GM23338 (cell line): ENCODE measurements around the gene TIMM9. TPM values are rescaled to one million over a fixed set of nuclear protein-coding genes. Genes with fewer than 3 reads are reported as not detected.
A peak's percentile ranks its signal among the peaks of the same experiment; 100 is the strongest.

Source experiments
- ATAC-seq: fragments of 200-7000 bp; cut with Tn5 transposase; 3 replicates; pipeline ENCODE4 v1.9.1; 2020
- DNase-seq: peaks from one replicate; pipeline ENCODE4 v3.0.0-alpha.2; 2015; ENCODE audit warnings: low spot score
- H2AFZ ChIP-seq: fragments of 200-600 bp; sonication (generic); 2 replicates; pipeline ENCODE4 v1.8.0; 2016; ENCODE audit warnings: antibody characterized with exemption, mild to moderate bottlenecking, moderate library complexity
- H3F3A ChIP-seq: fragments of 200-600 bp; sonication (generic); replicated peaks from 2 replicates; pipeline ENCODE4 v1.8.0; 2017; ENCODE audit warnings: antibody characterized with exemption, mixed run types, low read depth
- H3K27ac ChIP-seq: fragments of 200-600 bp; sonication (generic); 2 replicates; pipeline ENCODE4 v1.6.1; 2016; ENCODE audit warnings: low read depth
- H3K27me3 ChIP-seq: fragments of 200-600 bp; sonication (generic); 2 replicates; pipeline ENCODE4 v1.8.0; 2016; ENCODE audit warnings: mild to moderate bottlenecking, mixed run types, moderate library complexity; ENCODE audit not compliant: insufficient read depth
- H3K36me3 ChIP-seq: fragments of 200-600 bp; sonication (generic); 2 replicates; pipeline ENCODE4 v1.8.0; 2016; ENCODE audit warnings: mild to moderate bottlenecking; ENCODE audit not compliant: insufficient read depth
- H3K4me1 ChIP-seq: fragments of 200-600 bp; sonication (generic); 2 replicates; pipeline ENCODE4 v1.8.0; 2016; ENCODE audit warnings: mild to moderate bottlenecking, moderate library complexity; ENCODE audit not compliant: insufficient read depth
- H3K4me2 ChIP-seq: fragments of 200-600 bp; sonication (generic); 2 replicates; pipeline ENCODE4 v1.7.1; 2017; ENCODE audit warnings: mixed run types
- H3K4me3 ChIP-seq: fragments of 200-600 bp; sonication (generic); 2 replicates; pipeline ENCODE4 v1.6.1; 2016; ENCODE audit warnings: mixed run types
- H3K79me2 ChIP-seq: fragments of 200-600 bp; sonication (generic); replicated peaks from 2 replicates; pipeline ENCODE4 v1.8.0; 2017; ENCODE audit warnings: mild to moderate bottlenecking; ENCODE audit not compliant: insufficient read depth
- H3K9me2 ChIP-seq: fragments of 200-600 bp; sonication (generic); 2 replicates; pipeline ENCODE4 v1.8.0; 2017; ENCODE audit not compliant: insufficient read depth
- H4K20me1 ChIP-seq: fragments of 200-600 bp; sonication (generic); replicated peaks from 2 replicates; pipeline ENCODE4 v1.8.0; 2017; ENCODE audit warnings: mild to moderate bottlenecking; ENCODE audit not compliant: insufficient read depth
- H3K27ac Mint-ChIP-seq: 2 replicates; pipeline ENCODE4 v1.8.0; 2020; ENCODE audit warnings: inconsistent platforms, mild to moderate bottlenecking, moderate library complexity, mixed read lengths
- H3K27me3 Mint-ChIP-seq: 3 replicates; pipeline ENCODE4 v1.8.0; 2022; ENCODE audit warnings: low read depth, mild to moderate bottlenecking, moderate library complexity, mixed read lengths, inconsistent platforms; ENCODE audit not compliant: insufficient read depth, poor library complexity
- H3K36me3 Mint-ChIP-seq: 3 replicates; pipeline ENCODE4 v1.8.0; 2021; ENCODE audit warnings: low read depth, mild to moderate bottlenecking, inconsistent platforms, moderate library complexity, mixed read lengths
- H3K4me1 Mint-ChIP-seq: 3 replicates; pipeline ENCODE4 v1.8.0; 2020; ENCODE audit warnings: mild to moderate bottlenecking, inconsistent platforms, mixed read lengths
- H3K4me3 Mint-ChIP-seq: 3 replicates; pipeline ENCODE4 v1.8.0; 2021; ENCODE audit warnings: moderate library complexity, mild to moderate bottlenecking, inconsistent platforms, mixed read lengths
- H3K9me3 Mint-ChIP-seq: 3 replicates; pipeline ENCODE4 v1.8.0; 2020; ENCODE audit warnings: moderate library complexity, mild to moderate bottlenecking, inconsistent platforms, mixed read lengths
- EZH2 ChIP-seq: fragments of 200-600 bp; sonication (generic); IDR thresholded peaks from one replicate; pipeline ENCODE4 v1.8.0; 2017; ENCODE audit warnings: antibody characterized with exemption, mild to moderate bottlenecking, low read depth; ENCODE audit not compliant: unreplicated experiment
- EZH2phosphoT487 ChIP-seq: fragments of 200-600 bp; sonication (generic); IDR thresholded peaks from one replicate; pipeline ENCODE4 v1.8.1; 2018; ENCODE audit warnings: antibody characterized with exemption; ENCODE audit not compliant: unreplicated experiment
- NANOG ChIP-seq: IDR thresholded peaks from 2 replicates; pipeline ENCODE4 v1.6.1; 2016; ENCODE audit warnings: antibody characterized with exemption, borderline replicate concordance
- ZNF114 ChIP-seq: fragments of 250-450 bp; sonication (Bioruptor Pico); IDR thresholded peaks from 2 replicates; pipeline ENCODE4 v1.5.0; 2020; ENCODE audit warnings: mild to moderate bottlenecking, moderate library complexity
- ZNF331 ChIP-seq: fragments of 250-450 bp; sonication (Bioruptor Pico); IDR thresholded peaks from 2 replicates; pipeline ENCODE4 v1.5.0; 2020; ENCODE audit warnings: low read depth, mild to moderate bottlenecking, moderate library complexity
- polyA plus RNA-seq: library from polyadenylated mRNA; unstranded; fragments of >200 nt; fragmentation: Nextera tagmentation; extraction: Ambion mirVana; gene quantifications from 2 replicates; pipeline ENCODE4 v1.2.1, GENCODE V29; 2016
- total RNA-seq: library from RNA; depleted of rRNA; stranded (reverse); fragments of >200 nt; shearing (Covaris generic); gene quantifications from 2 replicates; pipeline ENCODE4 v1.2.3, GENCODE V29; 2014
- TF ChIP-seq, protein P1 (sequence below), 2 experiments: fragments of 200-600 bp in 1 of 2; sonication (generic) in 1 of 2; conservative IDR thresholded peaks; 2 replicates each; pipeline versions ENCODE4 v1.5.1 to v1.6.1; 2016 to 2017; ENCODE audit warnings: antibody characterized with exemption in 2 of 2, low read depth in 2 of 2, mild to moderate bottlenecking in 2 of 2, moderate library complexity in 1 of 2

TIMM9 gene
- total and polyA plus RNA-seq, 2 experiments from 2014 or later = 40.3 to 146 TPM

GRCh38 chr14:58401587-58401986 is 25.7 kb downstream of the TIMM9 start:
- 0 out of 3 replicates have a peak, but pooled peaks cover 2% of the 10 kb centered on the region for H3K9me3 Mint-ChIP-seq
- Histone ChIP-seq H3F3A (peaks cover 9% of the 10 kb centered on the region), H3K4me3 (no peak overlapping the region), H3K27ac (no peak overlapping the region), H3K4me2 (no peak overlapping the region), H3K27me3 (peaks cover 11% of the 10 kb centered on the region), H4K20me1 (no peaks in the 10 kb centered on the region), H3K9me2 (no peaks in the 10 kb centered on the region), H3K4me1 (peaks cover 17% of the 10 kb centered on the region), H3K36me3 (no peaks in the 10 kb centered on the region; the same call in 1 of the 2 replicates), H2AFZ (no peak overlapping the region), H3K79me2 (no peaks in the 10 kb centered on the region)
- peaks cover 18% of the 10 kb centered on the region for H3K27me3 Mint-ChIP-seq
- no peaks in the 10 kb centered on the region; the same call in none of the 3 replicates for H3K36me3 Mint-ChIP-seq
- ATAC-seq = peak; percentile 68
- no peak for TF ChIP-seq EZH2phosphoT487
- TF ChIP-seq, protein P1, sequence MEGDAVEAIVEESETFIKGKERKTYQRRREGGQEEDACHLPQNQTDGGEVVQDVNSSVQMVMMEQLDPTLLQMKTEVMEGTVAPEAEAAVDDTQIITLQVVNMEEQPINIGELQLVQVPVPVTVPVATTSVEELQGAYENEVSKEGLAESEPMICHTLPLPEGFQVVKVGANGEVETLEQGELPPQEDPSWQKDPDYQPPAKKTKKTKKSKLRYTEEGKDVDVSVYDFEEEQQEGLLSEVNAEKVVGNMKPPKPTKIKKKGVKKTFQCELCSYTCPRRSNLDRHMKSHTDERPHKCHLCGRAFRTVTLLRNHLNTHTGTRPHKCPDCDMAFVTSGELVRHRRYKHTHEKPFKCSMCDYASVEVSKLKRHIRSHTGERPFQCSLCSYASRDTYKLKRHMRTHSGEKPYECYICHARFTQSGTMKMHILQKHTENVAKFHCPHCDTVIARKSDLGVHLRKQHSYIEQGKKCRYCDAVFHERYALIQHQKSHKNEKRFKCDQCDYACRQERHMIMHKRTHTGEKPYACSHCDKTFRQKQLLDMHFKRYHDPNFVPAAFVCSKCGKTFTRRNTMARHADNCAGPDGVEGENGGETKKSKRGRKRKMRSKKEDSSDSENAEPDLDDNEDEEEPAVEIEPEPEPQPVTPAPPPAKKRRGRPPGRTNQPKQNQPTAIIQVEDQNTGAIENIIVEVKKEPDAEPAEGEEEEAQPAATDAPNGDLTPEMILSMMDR (conservative IDR thresholded peaks at IDR 0.05; ENCODE audit: low read depth in 2 of 2) = peak; percentile 24 to 57; a peak in 2 of 4 replicates
- peak; percentile 8 for DNase-seq
- H3K27ac Mint-ChIP-seq = no peak overlapping the region
- peaks cover 25% of the 10 kb centered on the region for H3K4me1 Mint-ChIP-seq
- H3K4me3 Mint-ChIP-seq = no peak overlapping the region

DNA sequence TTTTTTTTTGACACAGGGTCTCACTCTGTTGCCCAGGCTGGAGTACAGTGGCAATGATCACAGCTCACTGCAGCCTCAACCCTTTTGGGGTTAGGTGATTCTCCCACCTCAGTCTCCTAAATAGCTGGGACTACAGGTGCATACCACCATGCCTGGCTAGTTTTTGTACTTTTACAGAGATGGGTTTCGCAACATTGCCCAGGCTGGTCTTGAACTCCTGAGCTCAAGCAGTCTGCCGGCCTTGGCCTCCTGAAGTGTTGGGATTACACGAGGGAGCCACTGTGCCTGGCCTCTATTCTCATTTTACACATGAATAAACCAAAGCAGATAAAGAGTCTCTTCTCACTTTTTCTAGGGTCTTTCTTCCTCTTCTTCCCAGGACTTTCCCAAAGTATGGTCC is 28.4 kb downstream of the TIMM9 start:
- H3K27ac ChIP-seq = no peak overlapping the region
- no peaks in the 10 kb centered on the region; the same call in 1 of the 2 replicates for H3K36me3 ChIP-seq
- ATAC-seq (no peak), DNase-seq (no peak)
- no peaks in the 10 kb centered on the region for H4K20me1 ChIP-seq
- peaks cover 17% of the 10 kb centered on the region for H3K4me1 ChIP-seq
- H3K9me3 Mint-ChIP-seq = 0 out of 3 replicates have a peak, but pooled peaks cover 2% of the 10 kb centered on the region
- peaks cover 21% of the 10 kb centered on the region for H3F3A ChIP-seq
- H3K27me3 ChIP-seq = peaks cover 26% of the 10 kb centered on the region
- H3K27me3 Mint-ChIP-seq = peaks cover 30% of the 10 kb centered on the region
- peaks cover 33% of the 10 kb centered on the region for H3K4me1 Mint-ChIP-seq
- H3K36me3 Mint-ChIP-seq = no peaks in the 10 kb centered on the region; the same call in 2 of the 3 replicates
- H3K4me3 ChIP-seq = no peak overlapping the region
- no peak overlapping the region for H3K4me3 Mint-ChIP-seq
- TF ChIP-seq NANOG = no peak
- no peaks in the 10 kb centered on the region for H3K9me2 ChIP-seq
- H2AFZ ChIP-seq = no peak overlapping the region
- H3K27ac Mint-ChIP-seq = no peak overlapping the region
- no peak overlapping the region for H3K4me2 ChIP-seq
- no peaks in the 10 kb centered on the region for H3K79me2 ChIP-seq

GRCh38 chr14:58398495-58398894 is 28.8 kb downstream of the TIMM9 start:
- no peak overlapping the region for H3K27ac ChIP-seq
- no peaks in the 10 kb centered on the region; the same call in 1 of the 2 replicates for H3K36me3 ChIP-seq
- H3K79me2 ChIP-seq = no peaks in the 10 kb centered on the region
- no peaks in the 10 kb centered on the region for H4K20me1 ChIP-seq
- H3K4me3 ChIP-seq = no peak overlapping the region
- Mint-ChIP-seq H3K36me3 (no peaks in the 10 kb centered on the region; the same call in 2 of the 3 replicates), H3K9me3 (0 out of 3 replicates have a peak, but pooled peaks cover 2% of the 10 kb centered on the region), H3K27me3 (peaks cover 30% of the 10 kb centered on the region), H3K27ac (no peak overlapping the region), H3K4me1 (peaks cover 33% of the 10 kb centered on the region), H3K4me3 (no peak overlapping the region)
- DNase-seq (no peak), ATAC-seq (no peak)
- TF ChIP-seq ZNF114 (CRISPR knock-in tag) (no peak), EZH2 (no peak), ZNF331 (CRISPR knock-in tag) (no peak)
- H3F3A ChIP-seq = peaks cover 21% of the 10 kb centered on the region
- no peaks in the 10 kb centered on the region for H3K9me2 ChIP-seq
- no peak overlapping the region for H2AFZ ChIP-seq
- H3K4me2 ChIP-seq = no peak overlapping the region
- H3K27me3 ChIP-seq = peaks cover 26% of the 10 kb centered on the region
- H3K4me1 ChIP-seq = peaks cover 17% of the 10 kb centered on the region
